ENCODE results near the gene COA1.

The COA1 gene

GRCh38 chr7:43653466-43653865 is 75.9 kb downstream of the COA1 start:
- no peak for DNase-seq (ENCODE audit: low read depth in 2 of 2)

- no peak for DNase-seq (ENCODE audit: low read depth in 2 of 2)
These were observed 77.0 kb downstream of the COA1 start for GRCh38 chr7:43652364-43652763.

GRCh38 chr7:43650457-43651052 is 78.8 kb downstream of the COA1 start:
- DNase-seq (ENCODE audit: low read depth in 2 of 2), result no peak

GRCh38 chr7:43649755-43650274 is 79.5 kb downstream of the COA1 start:
- peak; percentile 46 to 50 for DNase-seq (ENCODE audit: low read depth in 2 of 2)

GRCh38 chr7:43648473-43649406 is 80.6 kb downstream of the COA1 start:
- peak; percentile 52 to 59 for DNase-seq (ENCODE audit: low read depth in 2 of 2)

GRCh38 chr7:43647673-43648472 is 81.5 kb downstream of the COA1 start:
- DNase-seq (ENCODE audit: low read depth in 2 of 2), result peak; percentile 32 to 44

- no peak for DNase-seq (ENCODE audit: low read depth in 2 of 2)
These were observed 82.0 kb downstream of the COA1 start for GRCh38 chr7:43647339-43647672.

GRCh38 chr7:43646603-43647338 is 82.6 kb downstream of the COA1 start:
- DNase-seq (ENCODE audit: low read depth in 2 of 2), result no peak

- DNase-seq (ENCODE audit: low read depth in 2 of 2), result no peak
These were observed 83.6 kb downstream of the COA1 start for GRCh38 chr7:43645699-43646226.

- no peak for DNase-seq (ENCODE audit: low read depth in 2 of 2)
These were observed 85.5 kb downstream of the COA1 start for GRCh38 chr7:43643846-43644245.

- no peak for DNase-seq (ENCODE audit: low read depth in 2 of 2)
These were observed 86.3 kb downstream of the COA1 start for GRCh38 chr7:43642897-43643630.

GRCh38 chr7:43640679-43641078 is 88.6 kb downstream of the COA1 start:
- DNase-seq (ENCODE audit: low read depth in 2 of 2), result no peak

GRCh38 chr7:43639858-43640491 is 89.3 kb downstream of the COA1 start:
- no peak for DNase-seq (ENCODE audit: low read depth in 2 of 2)

- DNase-seq (ENCODE audit: low read depth in 2 of 2), result no peak
These were observed 92.1 kb downstream of the COA1 start for GRCh38 chr7:43637114-43637806.

- DNase-seq (ENCODE audit: low read depth in 2 of 2), result no peak
These were observed 93.2 kb downstream of the COA1 start for GRCh38 chr7:43636093-43636492.

GRCh38 chr7:43634384-43634783 is 94.9 kb downstream of the COA1 start:
- no peak for DNase-seq (ENCODE audit: low read depth in 2 of 2)

GRCh38 chr7:43632746-43633145 is 96.6 kb downstream of the COA1 start:
- no peak for DNase-seq (ENCODE audit: low read depth in 2 of 2)

GRCh38 chr7:43631559-43631958 is 97.8 kb downstream of the COA1 start:
- DNase-seq (ENCODE audit: low read depth in 2 of 2), result no peak

GRCh38 chr7:43630482-43630881 is 98.8 kb downstream of the COA1 start:
- DNase-seq (ENCODE audit: low read depth in 2 of 2), result no peak
